GM23338 (cell line): Measurements from ENCODE around the gene SH3D19. TPM values are rescaled to one million over a fixed set of nuclear protein-coding genes. Genes with fewer than 3 reads are reported as not detected.

Source experiments
- ATAC-seq: fragments of 200-7000 bp; cut with Tn5 transposase; 3 replicates; pipeline ENCODE4 v1.9.1; 2020
- DNase-seq: peaks from one replicate; pipeline ENCODE4 v3.0.0-alpha.2; 2015; ENCODE audit warnings: low spot score
- H2AFZ ChIP-seq: fragments of 200-600 bp; sonication (generic); 2 replicates; pipeline ENCODE4 v1.8.0; 2016; ENCODE audit warnings: antibody characterized with exemption, mild to moderate bottlenecking, moderate library complexity
- H3F3A ChIP-seq: fragments of 200-600 bp; sonication (generic); replicated peaks from 2 replicates; pipeline ENCODE4 v1.8.0; 2017; ENCODE audit warnings: antibody characterized with exemption, mixed run types, low read depth
- H3K27ac ChIP-seq: fragments of 200-600 bp; sonication (generic); 2 replicates; pipeline ENCODE4 v1.6.1; 2016; ENCODE audit warnings: low read depth
- H3K27me3 ChIP-seq: fragments of 200-600 bp; sonication (generic); 2 replicates; pipeline ENCODE4 v1.8.0; 2016; ENCODE audit warnings: mild to moderate bottlenecking, mixed run types, moderate library complexity; ENCODE audit not compliant: insufficient read depth
- H3K36me3 ChIP-seq: fragments of 200-600 bp; sonication (generic); 2 replicates; pipeline ENCODE4 v1.8.0; 2016; ENCODE audit warnings: mild to moderate bottlenecking; ENCODE audit not compliant: insufficient read depth
- H3K4me1 ChIP-seq: fragments of 200-600 bp; sonication (generic); 2 replicates; pipeline ENCODE4 v1.8.0; 2016; ENCODE audit warnings: mild to moderate bottlenecking, moderate library complexity; ENCODE audit not compliant: insufficient read depth
- H3K4me2 ChIP-seq: fragments of 200-600 bp; sonication (generic); 2 replicates; pipeline ENCODE4 v1.7.1; 2017; ENCODE audit warnings: mixed run types
- H3K4me3 ChIP-seq: fragments of 200-600 bp; sonication (generic); 2 replicates; pipeline ENCODE4 v1.6.1; 2016; ENCODE audit warnings: mixed run types
- H3K79me2 ChIP-seq: fragments of 200-600 bp; sonication (generic); replicated peaks from 2 replicates; pipeline ENCODE4 v1.8.0; 2017; ENCODE audit warnings: mild to moderate bottlenecking; ENCODE audit not compliant: insufficient read depth
- H3K9me2 ChIP-seq: fragments of 200-600 bp; sonication (generic); 2 replicates; pipeline ENCODE4 v1.8.0; 2017; ENCODE audit not compliant: insufficient read depth
- H4K20me1 ChIP-seq: fragments of 200-600 bp; sonication (generic); replicated peaks from 2 replicates; pipeline ENCODE4 v1.8.0; 2017; ENCODE audit warnings: mild to moderate bottlenecking; ENCODE audit not compliant: insufficient read depth
- H3K27ac Mint-ChIP-seq: 2 replicates; pipeline ENCODE4 v1.8.0; 2020; ENCODE audit warnings: inconsistent platforms, mild to moderate bottlenecking, moderate library complexity, mixed read lengths
- H3K27me3 Mint-ChIP-seq: 3 replicates; pipeline ENCODE4 v1.8.0; 2022; ENCODE audit warnings: low read depth, mild to moderate bottlenecking, moderate library complexity, mixed read lengths, inconsistent platforms; ENCODE audit not compliant: insufficient read depth, poor library complexity
- H3K36me3 Mint-ChIP-seq: 3 replicates; pipeline ENCODE4 v1.8.0; 2021; ENCODE audit warnings: low read depth, mild to moderate bottlenecking, inconsistent platforms, moderate library complexity, mixed read lengths
- H3K4me1 Mint-ChIP-seq: 3 replicates; pipeline ENCODE4 v1.8.0; 2020; ENCODE audit warnings: mild to moderate bottlenecking, inconsistent platforms, mixed read lengths
- H3K4me3 Mint-ChIP-seq: 3 replicates; pipeline ENCODE4 v1.8.0; 2021; ENCODE audit warnings: moderate library complexity, mild to moderate bottlenecking, inconsistent platforms, mixed read lengths
- H3K9me3 Mint-ChIP-seq: 3 replicates; pipeline ENCODE4 v1.8.0; 2020; ENCODE audit warnings: moderate library complexity, mild to moderate bottlenecking, inconsistent platforms, mixed read lengths
- CREB1 ChIP-seq: fragments of 250-450 bp; sonication (Bioruptor Pico); IDR thresholded peaks from 2 replicates; pipeline ENCODE4 v1.5.0; 2020; ENCODE audit warnings: low read depth, mild to moderate bottlenecking, moderate library complexity
- CTCF ChIP-seq, 2 experiments: fragments of 200-600 bp in 1 of 2; sonication (generic) in 1 of 2; conservative IDR thresholded peaks; 2 replicates each; pipeline versions ENCODE4 v1.5.1 to v1.6.1; 2016 to 2017; ENCODE audit warnings: antibody characterized with exemption in 2 of 2, low read depth in 2 of 2, mild to moderate bottlenecking in 2 of 2, moderate library complexity in 1 of 2
- ETS1 ChIP-seq: IDR thresholded peaks from 2 replicates; pipeline ENCODE4 v1.6.1; 2016; ENCODE audit warnings: antibody characterized with exemption
- EZH2 ChIP-seq: fragments of 200-600 bp; sonication (generic); IDR thresholded peaks from one replicate; pipeline ENCODE4 v1.8.0; 2017; ENCODE audit warnings: antibody characterized with exemption, mild to moderate bottlenecking, low read depth; ENCODE audit not compliant: unreplicated experiment
- EZH2phosphoT487 ChIP-seq: fragments of 200-600 bp; sonication (generic); IDR thresholded peaks from one replicate; pipeline ENCODE4 v1.8.1; 2018; ENCODE audit warnings: antibody characterized with exemption; ENCODE audit not compliant: unreplicated experiment
- JUNB ChIP-seq: IDR thresholded peaks from one replicate; pipeline ENCODE4 v1.6.1; 2016; ENCODE audit warnings: antibody characterized with exemption; ENCODE audit not compliant: unreplicated experiment
- NANOG ChIP-seq: IDR thresholded peaks from 2 replicates; pipeline ENCODE4 v1.6.1; 2016; ENCODE audit warnings: antibody characterized with exemption, borderline replicate concordance
- REST ChIP-seq: IDR thresholded peaks from one replicate; pipeline ENCODE4 v1.6.1; 2018; ENCODE audit warnings: antibody characterized with exemption; ENCODE audit not compliant: unreplicated experiment
- ZNF114 ChIP-seq: fragments of 250-450 bp; sonication (Bioruptor Pico); IDR thresholded peaks from 2 replicates; pipeline ENCODE4 v1.5.0; 2020; ENCODE audit warnings: mild to moderate bottlenecking, moderate library complexity
- ZNF462 ChIP-seq: fragments of 250-450 bp; sonication (Bioruptor Pico); IDR thresholded peaks from 2 replicates; pipeline ENCODE4 v1.5.0; 2020; ENCODE audit warnings: mild to moderate bottlenecking, moderate library complexity
- polyA plus RNA-seq: library from polyadenylated mRNA; unstranded; fragments of >200 nt; fragmentation: Nextera tagmentation; extraction: Ambion mirVana; gene quantifications from 2 replicates; pipeline ENCODE4 v1.2.1, GENCODE V29; 2016
- total RNA-seq: library from RNA; depleted of rRNA; stranded (reverse); fragments of >200 nt; shearing (Covaris generic); gene quantifications from 2 replicates; pipeline ENCODE4 v1.2.3, GENCODE V29; 2014

The SH3D19 gene
- total and polyA plus RNA-seq, 2 experiments from 2014 or later: 25.3 to 57.4 TPM

GRCh38 chr4:151223465-151223864 is 101.9 kb downstream of the SH3D19 start (continued):
- TF ChIP-seq CTCF (conservative IDR thresholded peaks at IDR 0.05; ENCODE audit: low read depth in 2 of 2) (no peak), NANOG (no peak), ETS1 (no peak), ZNF114 (CRISPR knock-in tag) (no peak), REST (no peak), JUNB (no peak), CREB1 (CRISPR knock-in tag) (no peak)

- H2AFZ ChIP-seq: no peak overlapping the region
- TF ChIP-seq EZH2 (no peak), ZNF462 (CRISPR knock-in tag) (no peak), EZH2phosphoT487 (no peak)
Measured at GRCh38 chr4:151219948-151220347, 105.5 kb downstream of the SH3D19 start.

More at GRCh38 chr4:151219948-151220347, 105.5 kb downstream of the SH3D19 start:
- Mint-ChIP-seq H3K27me3 (peaks cover 3% of the 10 kb centered on the region), H3K4me1 (peaks cover 21% of the 10 kb centered on the region), H3K27ac (no peak overlapping the region), H3K9me3 (peaks cover 6% of the 10 kb centered on the region), H3K36me3 (peaks cover 27% of the 10 kb centered on the region), H3K4me3 (no peak overlapping the region)
- peaks cover 8% of the 10 kb centered on the region; the same call in 1 of the 2 replicates for H3K79me2 ChIP-seq
- H3K27ac ChIP-seq: no peak overlapping the region
- H3K36me3 ChIP-seq: no peaks in the 10 kb centered on the region
- peaks cover 8% of the 10 kb centered on the region for H3K4me1 ChIP-seq
- ATAC-seq (no peak), DNase-seq (no peak)
- H3K4me3 ChIP-seq: no peak overlapping the region
- H3K9me2 ChIP-seq: no peaks in the 10 kb centered on the region
- no peak overlapping the region for H3K4me2 ChIP-seq
- H4K20me1 ChIP-seq: no peaks in the 10 kb centered on the region
- H3F3A ChIP-seq: no peaks in the 10 kb centered on the region
- H3K27me3 ChIP-seq: no peaks in the 10 kb centered on the region
